ENCODE measurements around the gene FIBIN. TPM values are rescaled to one million over a fixed set of nuclear protein-coding genes. Genes with fewer than 3 reads are reported as not detected.

The FIBIN gene
- total RNA-seq, 1 donor from 2014 or later = 0.09 TPM

DNA sequence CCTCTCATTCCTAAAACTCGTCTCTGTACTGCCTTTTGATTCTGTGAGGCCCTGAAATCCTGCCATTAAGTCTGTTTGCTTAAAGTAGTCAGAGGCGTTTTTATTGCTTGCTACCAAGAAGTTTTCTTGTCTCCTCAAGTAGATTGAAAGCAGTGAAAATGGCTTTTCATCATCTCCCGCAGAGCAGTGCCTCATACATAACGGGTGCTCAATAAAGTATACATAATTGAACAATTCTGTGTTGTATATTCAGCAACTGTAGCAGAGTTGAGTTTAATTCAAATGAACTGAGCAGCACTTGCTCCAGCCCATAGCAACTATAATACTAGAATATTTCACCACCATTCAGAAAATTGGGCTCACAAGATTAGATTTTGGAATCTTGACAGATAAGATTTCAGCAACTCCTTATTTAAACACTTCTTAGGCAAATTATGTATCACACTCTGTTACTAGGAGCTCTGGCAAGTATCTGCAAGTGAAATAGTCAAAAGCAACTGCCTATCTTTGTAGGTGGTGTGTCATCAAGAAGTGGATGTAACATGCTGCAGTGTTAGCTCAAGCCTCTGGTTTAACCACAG is 20.0 kb downstream of the FIBIN start:
- H3K9ac ChIP-seq = no peak overlapping the region
- H3K4me1 ChIP-seq = peaks cover 15% of the 10 kb centered on the region
- no peak for DNase-seq (ENCODE audit: low spot score)
- H3K4me2 ChIP-seq = no peak overlapping the region
- H3K4me3 ChIP-seq = no peak overlapping the region
- H3K27ac ChIP-seq = no peak overlapping the region
- no peak overlapping the region for H2AFZ ChIP-seq (replicated peaks)
- H4K20me1 ChIP-seq (ENCODE audit: low read depth) = no peaks in the 10 kb centered on the region
- Mint-ChIP-seq H3K36me3 (no peaks in the 10 kb centered on the region), H3K4me3 (no peak overlapping the region), H3K27ac (no peak overlapping the region), H3K27me3 (ENCODE audit: insufficient read depth, low read depth) (peaks cover 2% of the 10 kb centered on the region), H3K9me3 (no peaks in the 10 kb centered on the region), H3K4me1 (peaks cover 27% of the 10 kb centered on the region)
- H3K27me3 ChIP-seq = no peaks in the 10 kb centered on the region
- TF ChIP-seq EZH2phosphoT487 (IDR thresholded peaks at IDR 0.05) (no peak), EZH2 (IDR thresholded peaks at IDR 0.05) (no peak)
- TF ChIP-seq, protein P1, sequence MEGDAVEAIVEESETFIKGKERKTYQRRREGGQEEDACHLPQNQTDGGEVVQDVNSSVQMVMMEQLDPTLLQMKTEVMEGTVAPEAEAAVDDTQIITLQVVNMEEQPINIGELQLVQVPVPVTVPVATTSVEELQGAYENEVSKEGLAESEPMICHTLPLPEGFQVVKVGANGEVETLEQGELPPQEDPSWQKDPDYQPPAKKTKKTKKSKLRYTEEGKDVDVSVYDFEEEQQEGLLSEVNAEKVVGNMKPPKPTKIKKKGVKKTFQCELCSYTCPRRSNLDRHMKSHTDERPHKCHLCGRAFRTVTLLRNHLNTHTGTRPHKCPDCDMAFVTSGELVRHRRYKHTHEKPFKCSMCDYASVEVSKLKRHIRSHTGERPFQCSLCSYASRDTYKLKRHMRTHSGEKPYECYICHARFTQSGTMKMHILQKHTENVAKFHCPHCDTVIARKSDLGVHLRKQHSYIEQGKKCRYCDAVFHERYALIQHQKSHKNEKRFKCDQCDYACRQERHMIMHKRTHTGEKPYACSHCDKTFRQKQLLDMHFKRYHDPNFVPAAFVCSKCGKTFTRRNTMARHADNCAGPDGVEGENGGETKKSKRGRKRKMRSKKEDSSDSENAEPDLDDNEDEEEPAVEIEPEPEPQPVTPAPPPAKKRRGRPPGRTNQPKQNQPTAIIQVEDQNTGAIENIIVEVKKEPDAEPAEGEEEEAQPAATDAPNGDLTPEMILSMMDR (IDR thresholded peaks at IDR 0.05) = no peak
- H3F3A ChIP-seq (ENCODE audit: low read depth) = peaks cover 5% of the 10 kb centered on the region
- H3K79me2 ChIP-seq (ENCODE audit: low read depth) = no peaks in the 10 kb centered on the region
- no peaks in the 10 kb centered on the region for H3K36me3 ChIP-seq
- no peaks in the 10 kb centered on the region for H3K9me3 ChIP-seq (ENCODE audit: low read depth)

DNA sequence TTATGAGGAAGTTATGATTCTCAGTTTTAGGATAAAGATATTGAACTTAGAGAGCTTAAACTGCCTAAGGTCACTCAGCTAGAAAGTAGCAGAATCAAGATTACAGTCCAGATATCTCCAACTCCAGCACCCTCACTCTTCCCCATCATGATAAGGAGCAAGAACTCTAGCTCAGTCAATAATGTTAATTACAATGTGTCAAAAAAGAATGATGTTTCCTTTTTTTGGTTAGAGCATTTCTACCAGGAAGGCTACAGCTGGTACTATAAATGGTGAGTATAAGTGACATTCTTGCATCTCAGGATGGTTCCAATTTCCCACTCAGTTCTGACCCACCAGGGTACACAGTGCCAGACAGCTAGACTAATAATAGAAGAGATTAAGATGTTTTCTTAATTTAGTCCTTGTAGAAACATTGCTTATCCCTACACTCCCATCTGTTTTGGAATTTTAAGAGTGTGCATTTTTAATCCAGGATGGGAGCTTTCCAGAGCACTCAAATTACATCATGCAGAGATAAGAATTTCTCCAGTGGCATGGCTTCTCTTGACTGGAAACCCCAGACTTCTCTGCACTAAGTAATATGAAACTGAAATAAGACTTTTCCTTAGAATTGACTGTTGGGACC is 25.1 kb downstream of the FIBIN start:
- no peak overlapping the region for H3K4me3 Mint-ChIP-seq
- DNase-seq (ENCODE audit: low spot score) = no peak
- peaks cover 3% of the 10 kb centered on the region for H3K4me1 ChIP-seq

DNA sequence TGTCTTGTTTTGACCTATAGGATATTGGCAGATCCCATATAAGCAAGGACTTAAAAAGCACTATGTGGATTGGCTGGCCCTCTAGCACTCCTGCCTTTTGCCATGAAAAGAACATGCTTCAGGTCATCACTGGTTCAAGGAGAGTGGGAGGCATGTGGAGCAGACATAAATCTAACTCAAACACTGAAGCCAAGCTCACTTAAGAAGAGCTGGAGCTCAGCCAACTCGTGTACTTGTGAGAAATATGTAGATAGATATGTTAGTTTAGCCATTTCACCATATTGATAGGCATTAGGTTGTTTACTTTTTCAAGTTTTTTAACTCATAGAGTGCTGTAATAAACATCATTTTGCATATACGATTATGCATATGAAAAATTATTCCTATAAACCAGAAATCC is 26.8 kb downstream of the FIBIN start:
- Histone ChIP-seq H3F3A (ENCODE audit: low read depth) (no peaks in the 10 kb centered on the region), H3K27ac (no peak overlapping the region), H3K9ac (no peak overlapping the region), H4K20me1 (ENCODE audit: low read depth) (no peaks in the 10 kb centered on the region), H2AFZ (replicated peaks) (no peak overlapping the region), H3K4me1 (peaks cover 3% of the 10 kb centered on the region), H3K36me3 (no peaks in the 10 kb centered on the region), H3K4me3 (no peak overlapping the region), H3K4me2 (no peak overlapping the region), H3K79me2 (ENCODE audit: low read depth) (no peaks in the 10 kb centered on the region), H3K27me3 (no peaks in the 10 kb centered on the region), H3K9me3 (ENCODE audit: low read depth) (no peaks in the 10 kb centered on the region)
- H3K27me3 Mint-ChIP-seq (ENCODE audit: insufficient read depth, low read depth) = no peaks in the 10 kb centered on the region
- TF ChIP-seq EZH2 (IDR thresholded peaks at IDR 0.05) (no peak), EZH2phosphoT487 (IDR thresholded peaks at IDR 0.05) (no peak)
- TF ChIP-seq, protein P1 (IDR thresholded peaks at IDR 0.05) = no peak
- H3K4me3 Mint-ChIP-seq = no peak overlapping the region
- no peaks in the 10 kb centered on the region for H3K4me1 Mint-ChIP-seq
- DNase-seq (ENCODE audit: low spot score) = no peak
- no peaks in the 10 kb centered on the region for H3K9me3 Mint-ChIP-seq
- H3K27ac Mint-ChIP-seq = no peak overlapping the region
- H3K36me3 Mint-ChIP-seq = no peaks in the 10 kb centered on the region

More for the DNA sequence above, 25.1 kb downstream of the FIBIN start:
- H3K4me2 ChIP-seq = no peak overlapping the region
- Mint-ChIP-seq H3K27ac (no peak overlapping the region), H3K4me1 (peaks cover 3% of the 10 kb centered on the region), H3K27me3 (ENCODE audit: insufficient read depth, low read depth) (peaks cover 2% of the 10 kb centered on the region), H3K9me3 (no peaks in the 10 kb centered on the region), H3K36me3 (no peaks in the 10 kb centered on the region)
- no peak overlapping the region for H3K4me3 ChIP-seq
- H3K27ac ChIP-seq = no peak overlapping the region
- H3K9ac ChIP-seq = no peak overlapping the region
- H3K27me3 ChIP-seq = no peaks in the 10 kb centered on the region
- no peaks in the 10 kb centered on the region for H3K79me2 ChIP-seq (ENCODE audit: low read depth)
- no peaks in the 10 kb centered on the region for H4K20me1 ChIP-seq (ENCODE audit: low read depth)
- no peak overlapping the region for H2AFZ ChIP-seq (replicated peaks)
- no peaks in the 10 kb centered on the region for H3K36me3 ChIP-seq
- no peaks in the 10 kb centered on the region for H3F3A ChIP-seq (ENCODE audit: low read depth)
- no peak for TF ChIP-seq EZH2phosphoT487 (IDR thresholded peaks at IDR 0.05)
- no peak for TF ChIP-seq EZH2 (IDR thresholded peaks at IDR 0.05)
- TF ChIP-seq, protein P1 (IDR thresholded peaks at IDR 0.05) = no peak
- H3K9me3 ChIP-seq (ENCODE audit: low read depth) = no peaks in the 10 kb centered on the region
